Tongue (tissue), 3 donors: Measurements from ENCODE around the gene SPATA31A6. TPM values are rescaled to one million over a fixed set of nuclear protein-coding genes. Genes with fewer than 3 reads are reported as not detected.
"Not testable (repeated sequence)": the region's sequence is repeated elsewhere in the genome, so short reads cannot be mapped to it uniquely, and the experiment has no call there.

Experiments
- DNase-seq: peaks from one replicate; pipeline ENCODE4 v3.0.0-alpha.2; 2015
- small RNA-seq: library from RNA; depleted of rRNA; stranded (forward); fragments of <200 nt; gene quantifications from one replicate; pipeline ENCODE3, GENCODE V24; 2014; ENCODE audit warnings: low replicate concordance
- total RNA-seq: library from RNA; depleted of rRNA; stranded (reverse); fragments of >200 nt; gene quantifications from one replicate; pipeline ENCODE4 v1.2.3, GENCODE V29; 2014

The SPATA31A6 gene
- total RNA-seq = not detected

GRCh38 chr9:42183359-42183758, at the start of gene SPATA31A6:
Gene SPATA31A6, plus strand, starts transcription at chr9:42183659. Its CDS starts 29 bp downstream, at chr9:42183688.
- DNase-seq = not testable (repeated sequence)

GRCh38 chr9:42160299-42160698, 23.2 kb upstream of the SPATA31A6 start:
- DNase-seq = peak; percentile 17

DNA sequence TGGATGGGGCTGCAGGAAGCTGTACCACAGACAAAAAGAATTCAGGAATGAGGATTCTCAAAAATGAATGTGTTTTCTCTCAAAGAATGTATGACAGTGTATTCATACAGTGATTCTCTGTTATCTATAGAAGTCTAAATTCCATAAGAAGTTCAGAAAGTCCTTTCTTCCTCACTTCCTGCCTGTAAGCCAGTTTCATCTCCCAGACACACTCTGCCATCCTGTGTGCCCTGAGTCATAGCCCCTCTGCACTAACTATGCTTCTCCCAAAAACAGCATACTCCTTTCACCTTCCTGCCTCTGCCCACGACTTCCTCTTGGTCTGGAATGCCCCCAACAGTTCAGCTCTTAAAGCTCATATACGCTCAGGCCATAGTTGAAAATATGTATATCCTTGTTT, 36.4 kb downstream of the SPATA31A6 start:
- not testable (repeated sequence) for DNase-seq

DNA sequence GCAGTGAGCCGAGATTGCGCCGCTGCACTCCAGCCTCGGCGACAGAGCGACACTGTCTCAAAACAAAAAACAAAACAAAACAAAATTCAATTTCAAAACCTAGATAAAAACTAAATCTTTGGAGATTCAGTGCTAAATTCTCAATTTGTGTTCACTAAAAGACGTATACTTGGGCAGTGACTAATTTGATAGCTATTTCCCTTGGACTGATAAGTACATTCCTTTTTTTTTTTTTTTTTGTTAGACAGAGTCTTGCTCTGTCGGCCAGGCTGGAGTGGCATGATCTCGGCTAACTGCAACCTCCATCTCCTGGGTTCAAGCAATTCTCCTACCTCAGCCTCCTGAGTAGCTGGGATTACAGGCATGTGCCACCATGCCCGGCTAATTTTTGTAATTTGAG, 39.8 kb downstream of the SPATA31A6 start:
- not testable (repeated sequence) for DNase-seq

- DNase-seq = not testable (repeated sequence)
Measured at GRCh38 chr9:42233031-42233430, 49.6 kb downstream of the SPATA31A6 start.

DNA sequence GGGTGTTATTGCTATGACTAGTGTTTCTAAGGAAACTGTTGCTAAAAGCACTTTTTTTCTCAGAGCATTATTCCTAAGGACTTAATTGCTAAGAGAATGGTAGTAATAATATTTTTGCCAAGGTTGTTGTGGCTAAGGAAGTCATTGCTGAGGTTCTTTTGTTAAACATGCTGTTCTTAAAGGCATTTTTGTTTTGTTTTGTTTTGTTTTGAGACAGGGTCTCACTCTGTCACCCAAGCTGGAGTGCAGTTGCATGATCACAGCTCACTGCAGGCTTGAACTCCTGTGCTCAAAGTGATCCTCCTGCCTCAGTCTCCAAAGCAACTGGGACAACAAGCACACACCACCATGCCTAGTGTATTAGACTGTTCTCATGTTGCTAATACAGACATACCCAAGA, 51.2 kb downstream of the SPATA31A6 start:
- not testable (repeated sequence) for DNase-seq

DNA sequence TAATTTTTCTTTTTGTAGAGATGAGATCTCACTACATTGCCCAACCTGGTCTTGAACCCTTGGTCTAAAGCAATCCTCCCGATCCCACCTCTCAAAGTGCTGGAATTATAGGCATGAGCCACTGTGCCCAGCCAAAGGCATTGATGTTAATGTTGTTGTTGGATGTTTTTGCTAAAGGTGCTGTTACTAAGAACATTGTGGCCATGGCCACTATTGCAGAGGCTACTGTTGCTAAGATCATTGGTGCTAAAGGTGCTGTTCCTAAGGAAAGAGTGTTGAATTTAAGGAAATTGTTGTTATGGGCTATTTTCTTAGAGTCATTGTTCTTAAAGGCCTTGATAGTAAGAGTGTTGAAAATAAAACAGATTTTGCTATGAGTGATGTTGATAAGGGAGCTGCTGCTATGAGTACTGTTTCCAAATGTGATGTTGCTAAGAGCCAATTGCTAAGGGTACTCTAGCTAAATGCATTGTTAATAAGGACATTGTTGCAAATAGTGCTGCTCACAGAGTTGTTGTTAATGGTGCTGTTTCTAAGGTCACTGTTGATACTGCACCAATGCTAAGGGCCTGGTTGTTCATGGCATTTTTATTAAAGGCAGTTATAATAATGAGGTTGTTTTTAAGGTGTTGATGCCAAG, 52.0 kb downstream of the SPATA31A6 start:
- not testable (repeated sequence) for DNase-seq

DNA sequence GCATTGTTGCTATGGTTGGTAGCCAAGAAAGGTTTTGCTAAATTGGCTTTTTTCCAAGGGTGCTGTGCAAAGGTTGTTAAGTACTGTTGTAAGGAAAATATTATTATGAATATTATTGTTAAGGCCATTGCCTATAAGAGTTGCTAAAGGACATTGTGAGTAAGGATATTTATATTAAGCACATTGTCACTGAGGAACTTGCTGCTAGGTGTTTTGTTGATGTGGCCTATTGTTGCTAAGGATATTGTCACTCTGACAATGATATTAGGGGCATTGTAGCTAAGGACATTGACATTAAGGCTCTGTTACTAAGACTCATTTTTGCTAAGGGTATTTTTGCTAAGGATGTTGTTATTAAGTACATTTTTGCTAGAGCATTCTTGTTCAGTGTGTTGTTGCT, 52.6 kb downstream of the SPATA31A6 start:
- not testable (repeated sequence) for DNase-seq

- DNase-seq = not testable (repeated sequence)
Measured at GRCh38 chr9:42237381-42237780, 53.9 kb downstream of the SPATA31A6 start.

GRCh38 chr9:42238862-42239261, 55.4 kb downstream of the SPATA31A6 start:
- DNase-seq = not testable (repeated sequence)

Small RNA genes within 50 kb of the gene (small RNA-seq; reads per million reads assigned to genes)
- not detected for gene AL445584.3

Other genes with a start within 250 kb of the SPATA31A6 start
- gene CNTNAP3B, start 54.2 kb upstream of the SPATA31A6 start, total RNA-seq = 14.0 TPM